HG03066 (cell line): ENCODE results near the gene CCL4L2.
"Not testable (repeated sequence)": the region's sequence is repeated elsewhere in the genome, so short reads cannot be mapped to it uniquely, and the experiment has no call there.

Source experiments
- ATAC-seq: cut with Tn5 transposase; IDR thresholded peaks from one replicate; pipeline ENCODE4 v1.9.1; 2021; ENCODE audit warnings: low read depth; ENCODE audit not compliant: unreplicated experiment

Gene CCL4L2

DNA sequence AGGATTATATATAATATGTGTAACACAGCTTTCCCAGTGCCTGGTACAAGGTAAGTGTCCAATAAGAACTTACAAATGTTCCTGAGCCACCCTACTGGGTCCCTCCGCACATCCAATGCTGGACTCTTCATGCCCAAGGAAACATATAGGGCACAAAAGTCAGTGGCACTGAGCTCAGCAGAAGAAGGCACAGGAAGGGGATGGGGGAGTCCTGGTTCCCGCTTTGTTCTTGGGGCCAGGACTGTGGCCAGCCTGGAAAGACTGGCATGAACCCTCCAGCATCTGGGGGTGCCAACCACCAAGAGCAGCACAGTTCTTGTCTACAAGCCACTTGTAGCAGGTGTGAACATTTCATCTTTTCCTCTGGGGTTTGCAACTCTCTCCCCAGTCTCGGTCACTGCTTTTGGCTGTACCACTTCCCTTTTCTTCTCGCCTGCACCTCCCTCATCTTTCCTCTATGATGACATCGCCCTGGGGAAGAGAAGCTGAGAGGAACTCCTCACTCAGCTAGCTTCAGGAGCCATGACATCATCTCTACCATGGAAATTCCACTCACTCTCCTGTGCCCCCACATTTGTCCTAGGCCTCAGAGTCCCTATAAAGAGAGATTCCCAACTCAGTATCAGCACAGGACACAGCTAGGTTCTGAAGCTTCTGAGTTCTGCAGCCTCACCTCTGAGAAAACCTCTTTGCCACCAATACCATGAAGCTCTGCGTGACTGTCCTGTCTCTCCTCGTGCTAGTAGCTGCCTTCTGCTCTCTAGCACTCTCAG, at the start of gene CCL4L2:
Gene CCL4L2 (plus strand): TSS at position 625 of the 773 bp plus-strand sequence.
- peak; percentile 71 for ATAC-seq

GRCh38 chr17:36168836-36169235, 42.0 kb upstream of the CCL4L2 start:
- not testable (repeated sequence) for ATAC-seq

DNA sequence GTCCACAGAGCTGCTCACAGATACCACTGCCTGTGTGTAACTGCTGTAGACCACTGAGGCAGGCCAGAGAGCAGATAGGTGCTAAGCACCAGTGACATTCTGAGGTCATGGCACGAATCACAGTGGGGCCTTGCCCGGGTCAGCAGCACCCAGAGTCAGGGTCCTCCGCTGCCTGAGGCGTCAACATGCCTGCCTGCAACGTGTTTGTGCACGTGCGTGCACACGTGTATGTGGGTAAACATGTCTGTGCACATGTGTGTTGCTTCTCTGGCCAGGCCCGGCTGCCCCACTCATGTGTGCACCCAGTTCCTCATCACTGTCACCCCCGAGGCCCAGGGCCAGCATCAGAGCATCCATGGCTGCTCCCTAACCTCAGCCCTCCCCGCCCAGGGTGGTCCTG, 34.3 kb upstream of the CCL4L2 start, which contains the start of gene TBC1D3B:
Gene TBC1D3B (minus strand): TSS at position 101 of the 400 bp plus-strand sequence. CDS start 1,586 bp downstream, outside the sequence.
- not testable (repeated sequence) for ATAC-seq

DNA sequence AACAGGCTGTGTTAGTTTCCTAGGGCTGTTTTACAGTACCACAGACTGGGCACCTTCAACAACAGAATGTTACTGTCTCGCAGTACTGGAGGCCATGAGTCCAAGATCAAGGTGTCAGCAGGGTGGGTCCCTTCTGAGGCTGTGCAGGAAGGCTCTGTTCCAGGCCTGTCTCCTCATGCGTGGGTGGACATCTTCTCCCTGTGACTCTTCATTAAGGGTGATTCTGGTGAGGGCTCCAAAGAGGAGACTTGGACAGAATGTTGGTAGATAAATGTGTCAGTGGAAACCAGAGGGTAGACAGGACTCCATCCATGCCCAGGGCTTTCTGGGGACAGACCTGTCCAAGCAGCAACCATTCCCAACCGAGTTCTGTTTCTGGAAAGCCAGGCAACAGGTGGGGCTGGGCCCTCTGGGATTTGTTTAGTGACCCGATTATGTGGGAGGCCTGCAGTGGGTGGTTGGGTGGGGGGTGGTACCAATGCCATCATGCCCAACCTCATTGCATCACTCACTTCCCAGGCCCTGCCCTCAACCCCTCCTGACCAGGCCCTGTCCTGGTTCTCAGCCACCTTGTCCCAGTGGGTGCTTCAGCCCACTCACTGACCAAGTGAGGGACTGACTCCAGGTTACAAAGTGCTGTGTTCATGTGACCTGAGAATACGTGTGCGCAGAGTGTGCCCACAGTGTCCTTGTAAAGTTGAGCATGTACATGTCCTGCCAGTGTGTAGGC, 29.3 kb upstream of the CCL4L2 start:
- not testable (repeated sequence) for ATAC-seq

- ATAC-seq = no peak
These were observed 28.5 kb upstream of the CCL4L2 start for GRCh38 chr17:36182176-36183000.

DNA sequence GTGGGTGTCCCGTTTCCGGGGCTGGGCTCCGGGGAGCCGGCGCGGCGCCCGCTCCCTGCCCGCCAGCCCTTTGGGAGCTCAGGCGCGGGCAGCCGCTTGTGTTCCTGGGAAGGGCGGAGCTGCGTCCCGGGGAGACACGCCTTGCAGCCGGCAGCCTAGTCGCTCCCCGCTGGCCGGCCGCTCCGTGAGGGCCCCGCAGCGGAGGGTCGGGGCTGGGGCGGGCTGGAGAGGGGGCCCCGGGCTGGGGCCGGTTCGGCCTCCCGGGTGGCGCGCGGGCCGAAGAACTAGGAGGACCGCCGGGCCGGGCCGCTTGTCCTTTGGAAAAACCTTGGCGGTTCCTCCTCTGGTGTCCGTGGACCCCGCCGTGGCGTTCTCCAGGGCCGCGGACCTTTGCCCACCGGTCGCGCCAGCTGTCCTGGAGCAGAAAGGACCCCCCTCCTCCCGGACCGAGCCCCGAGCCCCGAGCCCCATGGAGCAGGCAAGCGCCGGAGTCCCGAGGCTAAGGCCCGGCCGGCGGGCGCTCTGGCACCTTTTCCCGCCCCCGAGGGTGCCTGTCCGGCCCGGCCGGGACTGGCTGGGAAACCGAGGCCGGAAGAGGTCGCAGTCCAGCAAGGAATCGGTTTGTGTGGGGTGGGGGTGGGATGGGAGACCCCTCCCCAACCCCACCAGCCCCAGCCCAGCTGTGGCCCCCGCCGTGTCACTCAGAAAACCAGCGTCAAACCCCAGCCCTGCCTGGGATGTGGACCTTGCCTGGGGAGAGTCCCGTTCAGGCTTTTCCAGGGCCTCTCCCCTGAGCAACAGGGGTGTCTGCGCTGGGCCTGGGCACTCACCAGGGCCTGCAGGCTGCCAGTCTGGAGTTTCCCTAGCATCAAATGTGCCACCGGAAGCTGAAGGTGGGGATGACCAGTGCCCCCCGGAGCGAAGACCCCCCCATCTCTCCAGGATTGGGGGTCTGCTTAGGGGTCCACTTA, 27.6 kb upstream of the CCL4L2 start:
- ATAC-seq = no peak

GRCh38 chr17:36184023-36184765, 26.7 kb upstream of the CCL4L2 start:
- ATAC-seq = no peak

- no peak for ATAC-seq
These were observed 25.4 kb upstream of the CCL4L2 start for GRCh38 chr17:36185416-36185815.

GRCh38 chr17:36186810-36187763, 23.8 kb upstream of the CCL4L2 start:
- ATAC-seq = not testable (repeated sequence)

GRCh38 chr17:36187943-36188665, 22.8 kb upstream of the CCL4L2 start:
- not testable (repeated sequence) for ATAC-seq

DNA sequence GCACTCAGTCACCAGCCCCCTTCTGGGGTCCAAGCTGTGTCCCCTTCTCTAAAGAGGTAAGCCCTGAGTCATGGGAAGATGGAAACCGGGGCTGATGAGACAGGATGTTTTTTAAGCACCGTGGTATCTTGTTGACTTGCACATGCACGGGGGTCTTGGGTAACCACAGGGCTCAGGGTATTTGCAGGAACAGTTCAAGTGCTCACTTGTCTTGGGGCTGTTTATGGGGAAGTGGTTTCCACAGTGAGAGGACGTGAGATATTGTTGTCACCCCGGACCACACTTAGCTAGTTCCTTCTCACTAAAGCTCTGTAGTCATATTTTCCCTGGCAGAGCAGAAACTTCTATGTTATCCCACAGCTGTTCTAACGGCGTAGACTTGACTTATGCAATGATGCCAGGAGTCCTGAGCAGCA, 22.0 kb upstream of the CCL4L2 start:
- peak; percentile 56 for ATAC-seq

DNA sequence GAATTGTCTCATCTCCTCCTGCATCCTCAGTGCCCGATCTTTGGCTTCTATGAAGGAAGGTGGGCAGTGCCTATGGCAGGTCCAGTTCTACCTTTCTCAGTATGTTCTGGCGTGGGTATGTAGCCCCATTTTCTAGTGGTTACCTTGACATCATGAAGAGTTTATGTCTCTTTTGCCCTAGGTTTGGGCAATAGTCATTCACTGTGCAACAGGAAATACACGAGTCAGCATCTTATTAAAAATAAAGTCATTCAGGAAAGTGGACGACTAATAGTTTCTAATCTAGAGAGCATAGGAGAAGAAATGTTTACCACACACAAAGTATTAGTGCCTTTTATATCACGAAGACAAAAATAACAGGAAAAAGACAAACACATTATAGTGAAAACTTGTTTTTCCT, 20.9 kb upstream of the CCL4L2 start:
- not testable (repeated sequence) for ATAC-seq

GRCh38 chr17:36190549-36191330, 20.1 kb upstream of the CCL4L2 start:
- ATAC-seq = not testable (repeated sequence)

DNA sequence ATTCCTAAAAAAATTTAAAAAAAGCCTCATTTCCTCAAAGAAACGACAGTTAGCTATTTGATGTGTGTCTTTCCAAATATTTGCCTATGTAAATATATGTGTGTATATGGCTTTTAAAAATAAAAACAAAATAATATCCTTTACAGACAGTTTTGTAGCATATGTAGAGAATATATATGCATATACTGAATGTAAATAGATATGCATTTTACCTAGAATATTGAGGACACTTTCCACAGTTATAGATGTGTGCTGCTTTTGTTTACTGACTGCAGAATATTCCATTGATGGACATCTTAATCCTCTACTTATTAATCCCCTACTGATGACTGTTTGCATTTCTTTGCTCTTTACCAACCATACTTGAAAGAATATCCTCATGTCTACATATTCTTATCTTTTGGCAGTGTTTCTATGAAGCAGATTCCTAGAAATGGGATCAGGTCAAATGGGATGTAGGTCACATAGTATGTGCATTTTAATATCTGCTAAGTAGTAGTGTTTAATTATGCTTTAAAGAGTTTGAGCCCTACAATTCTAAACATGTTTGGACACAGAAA, 17.6 kb upstream of the CCL4L2 start:
- no peak for ATAC-seq

DNA sequence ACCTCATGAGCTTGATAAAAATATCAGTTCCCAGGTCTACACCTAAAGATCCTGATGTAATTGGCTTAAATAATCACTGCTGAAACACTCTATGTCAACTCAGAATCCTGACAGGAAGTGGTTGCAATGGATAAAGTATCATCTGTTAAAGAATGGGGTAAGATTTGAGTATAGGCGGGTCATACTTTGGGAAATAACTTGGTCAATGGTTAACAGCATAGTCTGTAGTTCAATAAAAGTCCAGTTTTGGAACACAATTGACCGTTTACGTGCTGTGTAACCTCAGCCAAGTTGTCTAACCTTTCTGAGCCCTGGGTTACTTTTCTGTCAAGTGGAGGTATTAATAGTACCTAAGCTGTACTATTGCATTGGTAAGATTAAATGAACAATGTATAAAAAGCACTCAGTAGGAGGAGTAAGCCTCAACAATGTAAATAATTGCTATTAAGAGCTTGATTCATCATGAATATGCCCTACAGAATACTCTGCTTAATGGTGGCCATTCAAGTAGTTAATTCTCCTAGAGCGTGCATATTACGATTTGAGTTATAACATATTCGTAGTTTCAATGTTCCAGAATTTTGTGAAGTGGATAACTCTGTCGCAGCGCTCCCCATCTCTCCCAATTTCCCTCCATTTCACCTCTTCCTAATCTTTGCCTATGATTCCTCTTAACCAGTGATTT, 16.6 kb upstream of the CCL4L2 start:
- not testable (repeated sequence) for ATAC-seq
